Midbrain (tissue), 1 donor: ENCODE data around the gene RPGRIP1L.

Source experiments
- DNase-seq: peaks from one replicate; lab custom pipeline; 2025; lab: John Stamatoyannopoulos, UW

Gene RPGRIP1L

DNA sequence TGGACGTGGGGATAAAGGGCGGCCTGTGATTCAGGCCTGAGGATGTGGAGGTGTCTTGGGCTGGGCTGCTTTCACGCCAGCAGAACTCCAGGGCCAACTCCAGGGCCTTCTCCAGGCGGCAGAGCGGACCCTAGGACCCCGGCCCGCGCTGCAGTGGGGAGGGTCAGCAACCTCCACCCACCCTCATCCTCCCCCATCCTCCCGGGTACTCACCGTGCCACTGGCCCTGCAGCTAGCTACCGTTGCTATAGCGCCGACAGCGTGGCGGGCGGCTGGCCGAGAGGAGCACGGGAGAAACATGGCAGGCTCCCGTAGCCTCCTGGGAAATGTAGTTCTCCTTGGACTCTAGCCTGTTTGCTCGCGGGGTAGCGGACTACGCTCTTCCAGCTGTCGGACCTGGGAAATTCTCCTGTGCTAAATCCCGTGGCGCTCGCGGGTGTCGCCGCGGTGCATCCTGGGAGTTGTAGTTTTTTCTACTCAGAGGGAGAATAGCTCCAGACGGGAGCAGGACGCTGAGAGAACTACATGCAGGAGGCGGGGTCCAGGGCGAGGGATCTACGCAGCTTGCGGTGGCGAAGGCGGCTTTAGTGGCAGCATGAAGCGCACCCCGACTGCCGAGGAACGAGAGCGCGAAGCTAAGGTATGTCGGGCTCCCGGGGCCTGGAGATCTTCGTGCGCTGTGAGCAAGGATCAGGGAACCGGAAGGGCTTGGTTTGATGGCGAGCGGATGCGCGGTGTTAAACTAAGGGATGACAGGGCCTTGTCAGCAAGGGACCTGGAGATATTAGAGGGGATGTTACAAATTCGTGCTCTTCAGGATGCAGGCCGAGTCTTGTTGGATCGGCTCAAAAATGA is at the start of gene RPGRIP1L, which contains the start of gene FTO:
Gene RPGRIP1L (minus strand): TSS at position 270 of the 855 bp plus-strand sequence. CDS start 3,136 bp downstream, outside the sequence.
Gene FTO (plus strand): TSS at position 567 of the 855 bp plus-strand sequence.
- DNase-seq, result peak; percentile 99

DNA sequence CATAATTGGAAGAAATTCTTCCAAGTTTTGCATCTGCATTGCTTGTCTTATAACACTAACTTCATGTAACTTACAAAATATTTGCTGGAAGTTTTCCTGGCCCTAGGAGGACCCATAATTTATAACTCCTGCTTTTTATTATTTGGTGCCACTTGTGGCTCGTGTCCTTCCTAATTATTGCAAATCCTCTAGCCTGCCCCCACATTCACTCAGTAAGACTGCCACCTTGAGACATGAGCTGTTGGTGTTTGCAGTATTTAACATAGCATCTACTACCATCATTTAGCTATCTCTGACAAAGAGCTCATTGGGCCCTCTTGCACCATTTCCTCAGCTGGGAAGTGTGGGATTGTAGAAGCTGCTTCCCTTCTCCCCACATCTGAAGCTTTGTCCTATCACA is 49.8 kb upstream of the RPGRIP1L start:
- DNase-seq, result no peak

DNA sequence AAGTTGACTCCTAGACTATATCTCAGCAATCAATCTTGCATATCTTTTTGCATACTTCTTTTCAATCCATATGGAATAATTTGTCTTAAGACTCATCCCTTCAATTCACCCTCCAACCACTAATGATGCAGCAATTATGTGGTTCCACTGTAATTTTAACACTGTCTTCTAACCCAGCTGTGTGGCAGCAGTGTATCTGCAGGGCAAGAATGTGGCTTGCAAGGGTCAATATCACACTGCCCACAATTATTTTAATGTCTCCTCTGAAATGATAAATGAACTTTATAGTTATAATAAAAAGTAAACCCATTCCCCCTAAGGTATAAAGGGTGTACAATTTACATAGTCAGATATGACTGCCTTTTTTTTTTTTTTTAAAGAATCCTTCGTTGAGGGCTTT is 48.9 kb upstream of the RPGRIP1L start:
- no peak for DNase-seq

DNA sequence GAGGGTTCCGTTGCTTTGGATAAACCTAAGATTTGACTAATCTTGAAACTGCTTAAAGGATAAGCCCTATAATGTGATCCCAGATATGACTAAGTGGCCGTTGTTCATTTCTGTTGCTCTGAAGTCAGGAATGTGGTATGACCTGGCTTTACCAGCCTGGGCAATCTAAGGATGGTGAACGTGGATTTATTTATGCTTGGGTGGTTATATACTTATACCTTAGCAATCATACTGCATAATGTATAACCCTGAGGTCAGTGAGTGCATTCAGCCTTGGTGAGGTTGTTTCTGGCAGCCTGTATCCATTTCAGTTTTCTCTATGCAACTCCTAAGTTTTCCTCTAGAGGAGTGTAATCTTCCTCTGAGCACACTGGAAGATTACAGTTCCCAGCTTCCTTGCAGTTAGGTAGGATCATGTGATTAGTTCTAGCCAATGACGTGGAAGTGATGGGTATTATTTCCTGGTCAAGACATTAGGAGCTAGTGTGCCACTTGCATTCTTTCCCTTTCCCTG is 42.2 kb upstream of the RPGRIP1L start:
- DNase-seq, result no peak

DNA sequence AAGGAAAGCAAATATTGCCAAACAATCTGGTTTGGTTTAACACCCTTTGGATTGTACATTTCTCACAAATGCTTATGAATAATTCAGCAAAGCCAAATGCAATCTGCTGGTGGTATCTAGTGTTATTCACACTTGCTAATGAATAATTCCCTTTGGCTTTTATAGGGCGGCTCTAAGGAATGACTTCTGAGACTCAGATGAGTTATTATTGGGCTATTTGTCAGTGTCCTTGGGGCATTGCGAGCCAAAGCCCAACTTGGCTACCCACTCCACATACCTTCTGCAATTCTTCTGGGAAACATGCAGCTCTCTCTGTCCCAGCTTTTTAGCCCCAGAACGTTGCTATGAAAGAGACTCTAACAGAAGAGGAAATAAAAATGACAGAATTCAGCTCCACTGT is 41.4 kb upstream of the RPGRIP1L start:
- peak; percentile 38 for DNase-seq

DNA sequence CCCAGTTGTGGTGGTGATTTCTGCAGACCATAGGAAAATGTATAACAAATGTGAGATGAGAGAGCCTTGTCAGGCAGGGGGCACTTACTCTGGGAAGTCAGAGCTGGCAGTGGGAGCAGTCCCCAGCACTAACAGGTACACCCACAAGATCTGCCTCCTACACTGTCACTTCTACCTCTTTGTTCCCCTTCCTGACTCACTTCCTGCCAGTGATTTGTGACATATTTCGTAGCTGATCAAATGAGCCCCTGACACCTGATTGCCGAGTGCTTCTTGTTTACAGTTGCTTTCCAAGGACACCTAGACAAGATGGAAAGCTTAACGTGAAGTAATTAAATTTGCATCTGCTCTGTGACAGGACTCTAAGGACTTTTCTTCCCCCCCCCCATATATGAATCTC is 40.8 kb upstream of the RPGRIP1L start:
- no peak for DNase-seq

DNA sequence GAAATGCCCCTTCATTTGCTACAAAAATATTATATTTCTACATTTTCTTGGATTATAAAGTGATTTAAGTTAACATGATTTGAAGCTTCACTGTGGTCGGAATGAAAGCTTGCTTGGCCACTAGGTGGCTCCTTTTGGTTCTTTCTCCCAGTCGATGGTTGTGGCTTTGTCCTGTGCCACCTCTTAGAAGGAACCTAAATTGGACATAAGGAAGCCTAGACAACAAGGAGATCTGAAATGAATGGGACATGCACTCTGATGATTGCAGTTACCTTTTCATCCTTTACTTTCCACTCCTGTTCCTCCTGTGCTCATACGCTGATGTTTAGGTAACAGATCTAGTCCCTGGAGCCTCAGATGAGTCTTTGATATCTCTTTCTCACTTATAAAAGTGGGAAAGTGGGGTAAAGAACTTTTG is 39.5 kb upstream of the RPGRIP1L start:
- DNase-seq, result no peak

DNA sequence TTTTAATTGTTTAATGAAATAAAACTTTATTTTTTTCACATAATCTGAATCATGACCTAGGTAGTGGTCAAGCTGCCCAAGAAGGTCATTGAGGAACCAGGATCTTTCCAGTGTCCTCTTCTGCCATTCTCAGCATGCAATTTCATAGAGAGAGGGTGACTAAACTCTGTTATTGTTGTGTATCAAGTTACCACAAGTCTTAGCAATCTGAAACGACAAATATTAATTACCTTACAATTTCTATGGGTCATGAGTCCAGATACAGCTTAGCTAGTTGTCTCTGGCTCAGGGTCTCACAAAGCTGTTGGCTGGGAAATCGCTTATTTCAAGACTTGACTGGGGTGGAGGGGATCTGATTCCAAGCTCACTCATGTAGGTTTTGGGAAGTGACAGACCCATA is 37.9 kb upstream of the RPGRIP1L start:
- no peak for DNase-seq

DNA sequence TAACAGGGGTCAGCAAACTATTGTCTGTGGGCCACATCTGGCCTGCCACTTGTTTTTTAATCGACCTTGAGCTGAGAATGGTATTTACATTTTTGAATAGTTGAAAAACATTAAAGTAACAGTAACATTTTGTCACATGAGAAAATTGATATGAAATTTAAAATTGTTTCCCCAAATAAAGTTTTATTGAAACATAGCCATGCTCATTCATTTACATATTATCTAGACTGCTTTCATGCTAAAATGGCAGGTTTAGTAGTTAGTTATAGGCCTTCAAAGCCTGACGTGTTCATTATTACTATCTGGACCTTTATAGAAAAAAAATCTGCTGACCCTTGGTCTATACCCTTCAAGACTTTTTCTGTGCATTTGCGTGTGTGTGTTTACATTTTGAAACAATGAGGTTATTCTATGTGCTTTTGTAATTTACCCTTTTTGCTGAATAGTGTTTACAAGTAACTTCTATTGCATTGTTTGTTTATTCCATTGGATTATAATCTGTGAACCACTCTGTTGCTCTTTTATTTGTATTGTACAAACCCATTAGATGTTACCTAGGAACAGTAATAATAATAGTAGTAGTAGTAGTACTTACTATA is 37.4 kb upstream of the RPGRIP1L start:
- no peak for DNase-seq

DNA sequence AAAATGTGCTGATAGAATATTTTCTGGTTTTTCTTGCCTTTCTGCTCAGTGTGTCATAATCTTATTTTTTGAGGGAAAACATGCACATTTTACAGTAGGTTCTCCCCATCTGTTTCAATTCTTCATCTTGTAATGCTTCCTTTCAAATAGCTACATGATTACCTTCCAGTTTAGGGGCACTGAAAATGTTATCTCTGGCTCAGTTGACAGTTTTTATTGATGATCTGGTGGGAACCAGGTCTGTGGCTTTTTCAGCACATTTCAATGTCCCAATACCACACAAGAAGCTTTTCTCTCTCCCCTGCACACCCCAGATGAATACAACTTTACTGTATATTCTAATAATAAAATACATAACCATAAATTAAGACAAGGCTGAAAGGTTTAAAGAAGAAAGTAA is 36.8 kb upstream of the RPGRIP1L start:
- no peak for DNase-seq

DNA sequence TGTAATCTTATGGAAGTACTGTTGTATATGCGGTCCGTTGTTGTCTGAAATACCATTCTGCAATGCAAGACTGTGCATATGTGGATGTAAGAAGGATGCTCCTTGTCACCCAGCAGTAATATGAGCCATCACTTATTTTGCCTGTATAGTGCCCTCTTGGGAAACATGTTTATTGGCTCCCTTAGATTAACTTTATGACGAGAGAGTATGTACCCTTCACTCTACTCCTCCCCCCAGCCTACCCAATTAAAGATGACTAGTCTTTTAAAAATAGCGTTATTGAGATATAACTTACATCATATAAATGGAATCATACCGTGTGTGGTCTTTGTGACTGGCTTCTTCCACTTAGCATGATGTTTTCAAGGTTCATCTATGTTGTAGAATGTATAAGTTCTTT is 33.9 kb upstream of the RPGRIP1L start:
- no peak for DNase-seq

DNA sequence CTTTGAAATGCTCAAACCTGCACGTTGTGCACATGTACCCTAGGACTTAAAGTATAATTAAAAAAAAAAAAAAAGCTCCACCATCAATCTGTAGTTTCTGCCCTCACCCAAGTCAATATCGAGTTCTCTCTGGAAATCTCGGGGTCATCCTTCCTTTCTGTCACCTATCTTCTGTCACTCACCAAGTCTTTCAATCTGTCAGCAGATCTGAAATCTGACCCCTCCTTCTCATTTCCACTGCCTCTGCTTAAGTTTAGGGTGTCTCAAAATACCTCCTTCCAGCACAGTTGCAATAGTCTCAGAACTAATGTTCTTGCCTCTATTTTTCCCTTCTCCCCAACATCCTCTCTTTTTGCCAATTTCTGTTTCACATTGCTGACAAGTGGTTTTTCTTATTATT is 32.6 kb upstream of the RPGRIP1L start:
- no peak for DNase-seq

DNA sequence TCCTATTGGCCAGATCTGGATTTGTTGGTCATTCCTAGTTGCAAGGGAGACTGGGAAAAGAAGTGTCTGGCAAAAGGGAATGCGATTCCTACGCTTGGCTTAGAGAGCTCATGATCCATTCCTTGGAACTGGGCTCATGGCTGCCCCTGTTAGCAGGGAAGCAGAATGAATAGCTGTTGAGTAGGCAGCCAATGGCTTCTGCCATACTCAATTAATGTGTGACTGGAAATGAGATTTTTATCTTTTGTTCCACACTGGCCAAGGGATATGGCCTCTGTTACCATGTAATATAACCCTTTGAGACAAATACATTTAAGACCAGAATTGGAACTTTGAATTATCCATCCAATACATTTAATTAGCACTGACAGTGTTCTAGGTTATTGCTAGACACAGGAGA is 31.2 kb upstream of the RPGRIP1L start:
- DNase-seq, result no peak

DNA sequence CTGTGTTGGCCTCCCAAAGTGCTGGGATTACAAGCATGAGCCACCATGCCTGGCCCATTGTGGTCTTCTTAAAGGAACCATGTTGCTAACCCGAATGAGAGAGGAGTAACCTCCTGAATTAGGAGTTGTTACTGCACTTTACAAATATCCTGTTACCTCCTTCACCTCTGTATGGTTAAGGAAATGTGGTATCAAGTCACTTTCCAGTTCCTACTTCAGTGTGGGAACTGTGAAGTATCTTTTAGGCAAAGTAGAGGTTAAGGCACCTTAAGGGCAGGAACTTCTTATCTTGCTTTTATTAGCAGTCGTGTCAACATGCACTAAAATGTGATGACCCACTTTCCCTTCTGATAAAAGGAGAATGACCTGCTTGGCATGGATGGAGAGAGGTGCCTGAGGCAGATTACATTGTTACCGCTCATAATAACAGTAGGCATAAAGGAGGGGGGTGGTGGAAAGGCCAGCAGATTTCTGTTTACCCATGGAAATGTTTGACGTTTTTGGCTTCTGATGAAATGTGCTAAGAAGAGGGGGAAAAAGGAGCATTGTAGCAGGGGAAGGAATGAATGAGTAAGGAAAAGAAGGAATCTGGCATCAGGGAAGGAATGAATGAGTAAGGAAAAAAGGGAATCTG is 28.8 kb upstream of the RPGRIP1L start:
- DNase-seq, result no peak

DNA sequence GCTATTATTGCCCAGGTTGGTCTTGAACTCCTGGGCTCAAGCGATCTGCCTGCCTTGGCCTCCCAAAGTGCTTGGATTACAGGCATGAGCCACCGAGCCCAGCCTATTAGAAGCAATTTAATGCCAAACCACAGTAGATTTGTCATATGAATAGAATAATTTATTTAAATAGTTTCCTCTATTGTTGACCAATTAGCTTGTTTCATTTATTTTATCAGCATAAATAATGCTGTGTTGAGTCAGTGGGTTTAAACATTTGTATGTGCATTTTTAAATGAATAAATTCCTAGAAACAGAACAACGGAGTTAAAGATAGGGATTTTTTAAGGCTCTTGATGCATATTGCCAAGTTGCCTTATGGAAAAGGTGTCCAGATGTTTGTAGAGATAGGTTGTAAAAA is 27.0 kb upstream of the RPGRIP1L start:
- DNase-seq, result no peak

DNA sequence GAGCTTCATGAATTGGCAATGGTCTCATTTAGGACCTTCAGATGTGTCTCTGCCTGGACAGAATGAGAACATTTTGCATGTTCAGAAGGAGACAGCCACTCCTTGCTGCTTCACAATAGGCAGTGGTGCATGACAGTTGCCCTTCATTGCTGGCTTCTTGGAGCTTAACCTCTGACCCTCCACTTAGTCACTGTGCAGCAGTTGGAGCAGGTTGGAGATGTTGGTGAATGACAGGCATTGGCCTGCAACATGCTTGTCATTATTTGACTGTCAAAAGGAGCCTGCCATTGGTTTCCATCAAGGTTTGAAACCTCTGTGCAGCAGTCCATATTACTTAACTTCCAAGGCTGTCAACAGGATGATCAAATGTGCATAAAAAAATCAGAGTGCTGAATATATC is 23.0 kb upstream of the RPGRIP1L start:
- no peak for DNase-seq

DNA sequence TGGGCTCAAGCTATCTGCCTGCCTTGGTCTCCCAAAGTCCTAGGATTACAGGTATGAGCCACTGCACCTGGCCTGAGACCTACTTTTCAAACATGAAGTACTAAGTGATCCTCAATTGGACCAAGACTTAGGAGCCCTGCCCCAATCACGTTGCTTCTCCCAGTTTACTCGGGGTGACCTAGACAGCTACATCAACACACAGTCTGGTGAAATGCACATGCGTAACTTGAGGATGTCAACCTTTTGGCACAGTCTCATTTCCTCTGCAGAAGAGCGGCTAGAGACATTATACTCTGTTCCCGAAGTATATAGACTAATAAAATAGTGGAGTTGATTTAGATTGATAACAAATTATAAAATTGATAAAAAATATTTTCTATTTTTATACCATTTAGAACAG is 17.4 kb upstream of the RPGRIP1L start:
- DNase-seq, result no peak

DNA sequence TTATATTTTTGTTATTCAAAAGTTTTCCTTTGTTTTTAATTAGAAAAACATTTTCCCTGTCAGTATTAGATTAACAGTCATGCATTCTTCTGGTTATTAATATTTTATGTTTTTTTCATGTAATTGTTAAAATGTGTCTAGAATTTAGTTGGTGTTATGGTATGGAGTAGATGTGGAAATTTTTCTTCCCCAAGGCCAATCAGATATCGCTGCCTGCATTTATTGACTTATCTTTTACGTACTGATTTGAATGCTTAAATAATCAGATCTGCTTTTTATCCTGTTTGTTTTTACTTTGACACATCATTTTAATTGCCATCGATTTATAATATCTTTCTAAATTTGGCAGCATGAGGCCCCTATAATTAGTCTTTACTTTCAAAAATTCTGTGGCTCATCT is 13.9 kb upstream of the RPGRIP1L start:
- DNase-seq, result no peak

DNA sequence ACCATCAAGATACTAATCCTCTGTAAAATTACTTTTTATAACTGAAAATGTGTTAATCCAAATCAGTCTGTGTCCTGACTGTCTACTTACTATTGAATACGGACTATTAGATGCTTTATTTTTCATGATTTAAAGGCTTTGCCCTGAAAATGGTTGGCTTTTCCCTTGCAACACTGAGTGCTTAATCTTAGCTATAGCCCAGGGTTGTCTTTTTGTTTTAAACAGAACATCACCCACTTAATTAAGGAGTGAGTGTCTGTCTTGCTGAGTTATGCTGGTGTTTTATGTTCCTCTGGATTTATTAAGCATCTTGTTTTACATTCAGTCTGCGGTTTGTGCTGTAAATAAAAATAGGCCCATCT is 11.3 kb upstream of the RPGRIP1L start:
- no peak for DNase-seq

DNA sequence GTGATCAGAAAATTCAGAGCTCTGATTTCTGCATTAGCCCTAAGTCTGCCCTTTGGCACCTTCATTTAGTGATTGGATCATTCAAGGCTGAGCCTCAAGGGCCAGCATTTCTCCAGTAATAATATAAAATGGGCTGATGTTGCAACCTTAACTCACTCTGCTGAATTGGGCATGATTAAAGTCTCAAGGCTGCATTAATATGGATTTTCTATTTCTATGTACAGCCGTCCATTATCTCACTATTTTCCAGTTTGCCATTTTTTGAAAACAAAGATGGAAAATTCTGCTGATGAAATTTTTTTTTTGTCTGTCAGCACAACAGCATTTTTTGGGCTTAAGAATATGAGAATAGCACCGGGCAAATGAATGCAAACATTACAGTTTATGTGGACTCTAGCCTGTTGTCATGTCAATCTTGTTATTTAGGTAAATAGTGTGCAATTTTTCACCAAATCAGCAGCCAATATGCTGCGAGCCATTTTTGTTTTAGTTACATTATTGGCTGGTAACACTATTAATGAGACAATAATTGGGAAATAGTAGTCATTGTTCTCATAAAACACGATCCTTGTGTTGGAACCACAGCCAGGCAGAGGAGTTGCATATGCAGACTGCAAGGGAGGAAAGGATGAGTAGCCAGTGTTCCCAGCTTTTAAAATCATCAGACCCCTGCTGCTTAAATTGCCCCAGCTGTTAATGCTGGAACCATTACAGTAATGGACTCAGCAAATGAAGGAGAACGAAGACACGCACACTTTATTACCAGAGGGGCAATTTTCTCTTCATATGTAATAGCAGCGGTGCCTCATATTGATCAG is 10.8 kb upstream of the RPGRIP1L start:
- DNase-seq, result no peak

DNA sequence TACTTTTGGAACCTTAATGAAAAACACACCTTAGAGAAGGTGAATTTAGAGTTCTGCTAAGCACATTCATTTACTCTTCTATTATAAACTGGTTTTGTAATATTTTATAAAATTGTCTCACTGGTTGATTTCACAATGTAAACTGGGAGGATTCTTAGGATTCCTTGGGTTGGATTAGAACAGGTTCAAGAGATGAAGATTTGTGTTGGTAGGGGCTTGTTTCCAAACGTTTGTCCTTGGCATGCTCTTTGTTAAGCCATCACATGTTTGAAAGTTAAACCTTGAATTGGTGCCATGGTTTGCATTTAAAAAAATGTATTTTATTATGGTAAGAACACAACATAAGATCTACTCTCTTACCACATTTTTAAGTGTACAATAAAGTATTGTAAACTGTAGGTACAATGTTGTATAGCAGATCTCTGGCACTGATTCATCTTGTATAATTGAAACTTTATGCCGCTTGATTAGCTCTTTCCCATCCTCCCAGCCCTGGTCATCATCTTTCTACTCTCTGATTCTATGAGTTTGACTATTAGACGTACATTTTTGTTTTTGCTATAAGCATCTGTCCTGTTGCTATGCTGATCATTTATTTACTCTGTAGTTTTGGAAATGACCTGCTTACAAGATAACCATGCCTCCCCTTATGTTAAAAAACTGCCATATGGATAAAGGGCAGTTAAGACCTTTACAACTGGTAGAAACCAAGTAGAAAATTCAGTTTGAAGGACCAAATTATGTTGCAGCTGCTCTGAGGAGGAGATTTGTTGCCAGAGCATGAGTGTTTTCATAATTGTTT is 9.9 kb upstream of the RPGRIP1L start:
- no peak for DNase-seq
